Measurements from ENCODE around the gene LATS2.

Gene LATS2
- 1.7 reads per million for total RNA-seq

GRCh38 chr13:21061029-21061763 is at the start of gene LATS2:
Gene LATS2 (minus strand): TSS chr13:21061586. CDS start chr13:21046026, 15,560 bp downstream.
- peak; percentile 47 for DNase-seq

GRCh38 chr13:21109168-21109567 is 47.8 kb upstream of the LATS2 start:
- no peak for DNase-seq

- no peak for DNase-seq
Observed at GRCh38 chr13:21106089-21106488, 44.7 kb upstream of the LATS2 start.

GRCh38 chr13:21104199-21105019 is 43.0 kb upstream of the LATS2 start:
- no peak for DNase-seq

- DNase-seq, result no peak
Observed at GRCh38 chr13:21101865-21102576, 40.6 kb upstream of the LATS2 start.

GRCh38 chr13:21100994-21101757 is 39.8 kb upstream of the LATS2 start:
- DNase-seq, result no peak

GRCh38 chr13:21100211-21100610 is 38.8 kb upstream of the LATS2 start:
- no peak for DNase-seq

- no peak for DNase-seq
Observed at GRCh38 chr13:21095311-21095710, 33.9 kb upstream of the LATS2 start.

GRCh38 chr13:21089830-21090229 is 28.4 kb upstream of the LATS2 start:
- DNase-seq, result no peak

- DNase-seq, result no peak
Observed at GRCh38 chr13:21088534-21088933, 27.1 kb upstream of the LATS2 start.

GRCh38 chr13:21086929-21087328 is 25.5 kb upstream of the LATS2 start:
- DNase-seq, result no peak

- no peak for DNase-seq
Observed at GRCh38 chr13:21081926-21082325, 20.5 kb upstream of the LATS2 start.

- DNase-seq, result no peak
Observed at GRCh38 chr13:21080593-21080891, 19.2 kb upstream of the LATS2 start.

GRCh38 chr13:21079761-21080592 is 18.6 kb upstream of the LATS2 start:
- no peak for DNase-seq

GRCh38 chr13:21079221-21079620 is 17.8 kb upstream of the LATS2 start:
- no peak for DNase-seq

GRCh38 chr13:21078501-21078900 is 17.1 kb upstream of the LATS2 start:
- DNase-seq, result no peak

GRCh38 chr13:21077788-21078353 is 16.5 kb upstream of the LATS2 start:
- no peak for DNase-seq

- DNase-seq, result no peak
Observed at GRCh38 chr13:21077076-21077787, 15.8 kb upstream of the LATS2 start.

- no peak for DNase-seq
Observed at GRCh38 chr13:21076253-21076652, 14.9 kb upstream of the LATS2 start.

- DNase-seq, result no peak
Observed at GRCh38 chr13:21075379-21076249, 14.2 kb upstream of the LATS2 start.
